GM04503 (cell line): Measurements from ENCODE around the gene KIF21A.

Experiments
- DNase-seq: peaks from one replicate; pipeline ENCODE4 v3.0.0-alpha.2; 2012; ENCODE audit warnings: low read depth

The KIF21A gene

GRCh38 chr12:39272871-39273655, 169.9 kb downstream of the KIF21A start:
- no peak for DNase-seq

- DNase-seq, result no peak
These were observed 173.4 kb downstream of the KIF21A start for GRCh38 chr12:39269492-39269891.

- DNase-seq, result no peak
These were observed 175.0 kb downstream of the KIF21A start for GRCh38 chr12:39267886-39268285.

GRCh38 chr12:39252628-39253027, 190.3 kb downstream of the KIF21A start:
- DNase-seq, result no peak
